ENCODE data around the gene LHPP.
A peak's percentile ranks its signal among the peaks of the same experiment; 100 is the strongest.
"Not testable (repeated sequence)": the region's sequence is repeated elsewhere in the genome, so short reads cannot be mapped to it uniquely, and the experiment has no call there.

LHPP gene

GRCh38 chr10:124461642-124462347 is at the start of gene LHPP:
Gene LHPP (plus strand): TSS chr10:124461823. CDS start chr10:124461863, 40 bp downstream.
- DNase-seq (ENCODE audit: low read depth) = peak; percentile 31

- peak; percentile 48 for DNase-seq (ENCODE audit: low read depth)
Measured at GRCh38 chr10:124414076-124414475, 47.5 kb upstream of the LHPP start.

- DNase-seq (ENCODE audit: low read depth) = no peak
Measured at GRCh38 chr10:124415210-124415609, 46.4 kb upstream of the LHPP start.

DNA sequence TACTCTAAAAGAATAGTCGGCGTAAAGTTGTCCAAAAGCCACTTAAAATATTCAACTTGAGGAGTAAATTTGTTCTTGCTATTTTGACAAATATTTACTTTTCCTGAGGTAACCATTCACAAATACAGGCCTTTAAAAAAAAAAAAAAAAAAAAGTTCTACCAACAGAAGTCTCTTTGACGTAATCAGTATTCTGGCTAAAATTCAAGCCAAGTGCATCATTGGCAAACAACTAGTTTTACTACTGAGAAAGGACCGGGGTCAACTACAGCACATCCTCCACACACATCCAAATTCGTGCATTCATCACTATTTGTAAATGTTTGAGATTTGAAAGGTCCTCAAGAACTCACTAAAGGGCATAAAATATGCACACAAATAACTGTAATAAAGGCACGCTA is 44.9 kb upstream of the LHPP start:
- DNase-seq (ENCODE audit: low read depth) = no peak

- DNase-seq (ENCODE audit: low read depth) = peak; percentile 25
Measured at GRCh38 chr10:124417895-124418725, 43.5 kb upstream of the LHPP start.

- DNase-seq (ENCODE audit: low read depth) = peak; percentile 66
Measured at GRCh38 chr10:124418726-124419501, 42.7 kb upstream of the LHPP start, which contains the start of gene OAT. Gene OAT (minus strand): TSS chr10:124418923. CDS start chr10:124412171, 6,752 bp downstream.

- DNase-seq (ENCODE audit: low read depth) = no peak
Measured at GRCh38 chr10:124419635-124420034, 42.0 kb upstream of the LHPP start.

GRCh38 chr10:124420254-124420653 is 41.4 kb upstream of the LHPP start:
- DNase-seq (ENCODE audit: low read depth) = no peak

DNA sequence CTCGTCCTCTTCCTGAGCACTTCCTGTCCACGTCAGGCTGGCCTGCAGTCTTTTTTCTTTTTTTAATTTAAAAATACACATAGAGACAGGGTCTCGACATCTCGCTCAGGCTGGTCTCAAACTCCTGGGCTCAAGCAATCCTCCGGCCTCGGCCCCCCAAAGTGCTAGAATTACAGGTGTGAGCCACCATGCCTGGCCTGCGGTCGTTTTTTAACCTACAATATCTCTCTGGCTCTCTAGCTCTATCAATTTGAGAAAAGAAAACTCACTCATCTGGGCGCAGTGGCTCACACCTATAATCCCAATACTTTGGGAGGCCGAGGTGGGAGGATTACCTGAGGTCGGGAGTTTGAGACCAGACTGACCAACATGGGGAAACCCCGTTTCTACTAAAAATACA is 38.9 kb upstream of the LHPP start:
- no peak for DNase-seq (ENCODE audit: low read depth)

- no peak for DNase-seq (ENCODE audit: low read depth)
Measured at GRCh38 chr10:124423813-124424212, 37.8 kb upstream of the LHPP start.

DNA sequence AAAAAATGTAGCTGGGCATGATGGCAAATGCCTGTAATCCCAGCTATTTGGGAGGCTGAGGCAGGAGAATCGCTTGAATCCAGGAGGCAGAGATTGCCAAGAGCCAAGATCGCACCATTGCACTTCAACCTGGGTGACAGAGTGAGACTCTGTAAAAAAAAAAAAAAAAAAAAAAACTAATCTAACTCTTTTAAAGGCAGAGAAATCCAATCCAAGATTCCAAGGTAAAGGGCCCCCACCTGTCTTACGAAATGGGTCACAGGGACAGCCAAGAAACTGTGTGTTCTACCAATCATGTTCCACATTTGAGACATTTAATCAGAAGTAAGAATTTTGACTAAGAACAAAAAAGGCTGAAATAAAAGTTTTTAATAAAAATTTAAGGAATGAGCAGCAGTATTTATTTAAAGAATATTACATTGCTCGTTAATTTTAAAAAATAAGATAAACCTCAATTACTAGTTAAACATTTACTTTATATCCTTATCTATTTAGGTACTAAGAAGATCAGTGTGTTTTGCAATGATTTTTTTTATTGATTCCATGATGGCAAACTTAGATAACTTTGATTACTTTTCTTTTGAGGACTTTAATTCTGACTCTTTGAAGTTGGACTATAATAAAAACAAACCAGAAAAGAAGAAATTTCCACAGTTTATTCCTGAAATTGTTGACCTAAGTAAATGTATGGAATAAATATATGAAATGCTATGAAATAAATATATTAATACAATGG is 36.2 kb upstream of the LHPP start:
- no peak for DNase-seq (ENCODE audit: low read depth)

GRCh38 chr10:124428207-124428777 is 33.3 kb upstream of the LHPP start:
- no peak for DNase-seq (ENCODE audit: low read depth)

DNA sequence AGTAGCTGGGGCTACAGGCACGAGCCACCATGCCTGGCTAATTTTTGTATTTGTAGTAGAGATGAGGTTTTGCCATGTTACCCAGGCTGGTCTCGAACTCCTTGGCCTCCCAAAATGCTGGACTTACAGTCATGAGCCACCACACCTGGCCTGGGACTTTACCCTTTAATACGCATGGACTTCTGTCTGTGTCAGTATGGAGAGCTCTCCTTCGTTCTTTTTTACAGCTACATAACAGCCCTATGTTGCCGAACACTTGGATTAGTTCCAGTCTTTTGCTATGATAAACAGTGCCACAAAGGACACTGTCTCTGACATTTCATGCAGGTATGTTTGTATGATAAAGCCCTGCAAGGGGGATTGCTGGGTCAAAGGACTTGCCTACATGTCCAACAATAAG is 32.0 kb upstream of the LHPP start:
- DNase-seq (ENCODE audit: low read depth) = no peak

- DNase-seq (ENCODE audit: low read depth) = no peak
Measured at GRCh38 chr10:124430077-124430476, 31.5 kb upstream of the LHPP start.

DNA sequence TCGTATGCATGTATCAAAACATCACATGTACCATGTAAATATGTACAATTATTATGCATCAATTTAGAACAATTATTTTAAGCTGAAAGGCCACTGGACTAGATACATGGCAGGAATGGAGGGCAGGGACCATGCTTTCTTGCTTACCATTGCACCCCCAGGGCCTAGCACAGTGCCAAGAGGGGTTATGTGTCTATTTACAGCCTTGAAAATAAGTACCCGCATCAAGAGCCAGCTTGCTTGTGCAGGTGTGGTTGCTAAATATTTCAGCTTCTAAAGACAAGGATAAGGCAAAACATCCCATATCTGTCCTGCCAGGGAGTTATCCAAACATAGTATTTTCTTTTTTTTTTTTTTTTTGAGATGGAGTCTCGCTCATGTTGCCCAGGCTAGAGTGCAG is 28.2 kb upstream of the LHPP start:
- DNase-seq (ENCODE audit: low read depth) = no peak

DNA sequence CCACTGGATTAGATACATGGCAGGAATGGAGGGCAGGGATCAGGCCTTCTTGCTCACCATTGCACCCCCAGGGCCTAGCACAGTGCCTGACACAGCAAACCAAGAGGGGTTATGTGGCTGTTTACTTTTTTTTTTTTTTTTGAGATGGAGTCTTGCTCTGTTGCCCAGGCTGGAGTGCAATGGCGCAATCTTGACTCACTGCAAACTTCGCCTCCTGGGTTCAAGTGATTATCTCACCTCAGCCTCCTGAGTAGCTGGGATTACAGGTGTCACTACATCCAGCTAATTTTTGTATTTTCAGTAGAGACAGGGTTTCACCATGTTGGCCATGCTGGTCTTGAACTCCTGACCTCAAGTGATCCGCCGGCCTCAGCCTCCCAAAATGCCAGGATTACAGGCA is 25.9 kb upstream of the LHPP start:
- not testable (repeated sequence) for DNase-seq (ENCODE audit: low read depth)

GRCh38 chr10:124436191-124436638 is 25.4 kb upstream of the LHPP start:
- no peak for DNase-seq (ENCODE audit: low read depth)

DNA sequence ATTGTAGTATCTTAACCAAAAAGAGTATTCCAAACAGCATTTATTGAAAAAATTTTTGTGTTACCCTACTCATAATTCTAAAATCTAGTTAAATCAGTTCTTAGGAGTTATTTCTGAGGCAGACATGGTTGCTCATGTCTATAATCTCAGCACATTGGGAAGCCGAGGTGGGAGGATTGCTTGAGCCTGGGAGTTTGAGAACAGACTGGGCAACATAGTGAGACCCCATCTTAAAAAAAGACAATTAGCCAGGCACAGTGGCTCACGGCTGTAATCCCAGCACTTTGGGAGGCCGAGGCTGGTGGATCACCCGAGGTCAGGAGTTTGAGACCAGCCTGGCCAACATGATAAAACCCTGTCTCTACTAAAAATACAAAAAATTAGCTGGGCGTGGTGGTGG is 19.9 kb upstream of the LHPP start:
- DNase-seq (ENCODE audit: low read depth) = not testable (repeated sequence)

DNA sequence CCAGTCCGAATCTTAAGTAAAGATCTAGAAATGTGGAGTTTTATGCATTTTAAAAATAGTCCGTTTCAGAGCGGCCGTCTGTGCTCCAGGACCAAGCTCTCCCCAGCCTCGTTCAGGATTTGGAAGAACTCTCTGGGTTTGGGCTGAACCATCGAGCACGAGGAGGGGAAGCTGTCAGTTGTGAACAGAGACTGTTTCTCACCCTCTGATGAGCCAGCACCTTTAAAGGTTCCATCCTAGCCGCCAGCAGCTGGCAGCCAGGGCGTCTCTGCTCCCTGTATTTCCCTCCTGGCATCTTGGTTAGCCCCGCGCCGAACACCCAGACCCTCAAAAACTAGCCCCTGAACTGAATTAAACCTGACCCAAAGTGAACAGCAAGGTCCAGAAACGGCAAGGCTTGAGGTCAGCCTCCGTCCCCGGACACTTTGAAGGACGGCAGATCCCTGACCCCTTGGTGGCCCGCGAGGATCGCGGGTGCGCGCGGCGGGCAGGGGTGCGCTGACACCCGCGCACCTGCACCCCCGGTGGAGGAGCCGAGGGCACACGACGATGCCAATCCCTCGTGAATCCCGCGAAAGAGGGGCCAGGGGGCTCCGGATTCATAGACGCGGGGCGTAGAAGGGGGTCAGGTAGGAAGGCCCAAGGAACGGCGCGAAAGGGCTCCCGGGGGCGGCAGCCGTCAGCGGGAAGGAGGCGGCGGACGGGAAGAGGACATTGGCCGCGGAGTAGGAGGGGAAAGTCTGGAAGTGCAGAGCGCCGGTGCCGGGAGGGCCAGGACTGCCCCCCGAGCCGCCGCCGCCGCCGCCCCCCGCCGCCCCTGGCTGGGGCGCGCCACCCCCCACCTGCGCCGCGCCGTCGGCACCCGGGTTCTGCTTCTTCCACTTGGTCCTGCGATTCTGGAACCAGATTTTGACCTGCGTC is 14.5 kb upstream of the LHPP start:
- DNase-seq (ENCODE audit: low read depth) = no peak

GRCh38 chr10:124447751-124448466 is 13.7 kb upstream of the LHPP start:
- DNase-seq (ENCODE audit: low read depth) = no peak

All from GM04503 (cell line).